ENCODE results near the gene GUK1.

The GUK1 gene

DNA sequence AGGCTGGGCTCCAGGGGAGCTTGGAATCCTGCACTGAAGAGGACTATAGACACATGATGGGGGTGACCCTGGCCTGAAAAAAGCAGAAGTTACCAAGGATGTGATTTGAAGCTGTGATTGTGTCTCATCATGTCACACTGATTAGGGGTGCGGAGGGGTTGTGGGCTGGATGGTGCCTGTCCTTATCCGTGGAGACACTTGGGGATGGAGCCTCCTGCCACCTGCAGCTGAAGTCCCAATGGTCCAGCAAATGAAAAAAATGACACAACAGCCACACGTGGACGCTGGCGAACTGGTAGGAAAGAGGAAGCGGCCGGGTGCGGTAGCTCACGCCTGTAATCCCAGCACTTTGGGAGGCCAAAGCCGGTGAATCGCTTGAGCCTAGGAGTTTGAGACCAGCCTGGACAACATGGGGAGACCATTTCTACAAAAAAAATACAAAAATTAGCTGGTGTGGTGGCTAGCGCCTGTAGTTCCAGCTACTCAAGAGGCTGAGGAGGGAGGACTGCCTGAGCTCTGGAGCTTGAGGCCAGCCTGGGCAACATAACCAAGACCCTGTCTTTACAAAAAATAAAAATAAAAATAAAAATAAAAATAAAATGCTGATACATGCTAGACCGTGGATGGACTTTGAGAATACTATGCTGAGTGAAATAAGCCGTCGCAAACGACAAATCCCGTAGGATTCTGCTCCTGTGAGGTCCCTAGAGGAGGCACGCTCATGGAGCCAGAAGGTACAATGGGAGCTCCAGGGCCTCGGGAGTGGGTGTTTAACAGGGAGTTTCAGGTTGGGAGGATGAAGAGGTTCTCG is 24.7 kb downstream of the GUK1 start:
- peak; percentile 44 for DNase-seq

DNA sequence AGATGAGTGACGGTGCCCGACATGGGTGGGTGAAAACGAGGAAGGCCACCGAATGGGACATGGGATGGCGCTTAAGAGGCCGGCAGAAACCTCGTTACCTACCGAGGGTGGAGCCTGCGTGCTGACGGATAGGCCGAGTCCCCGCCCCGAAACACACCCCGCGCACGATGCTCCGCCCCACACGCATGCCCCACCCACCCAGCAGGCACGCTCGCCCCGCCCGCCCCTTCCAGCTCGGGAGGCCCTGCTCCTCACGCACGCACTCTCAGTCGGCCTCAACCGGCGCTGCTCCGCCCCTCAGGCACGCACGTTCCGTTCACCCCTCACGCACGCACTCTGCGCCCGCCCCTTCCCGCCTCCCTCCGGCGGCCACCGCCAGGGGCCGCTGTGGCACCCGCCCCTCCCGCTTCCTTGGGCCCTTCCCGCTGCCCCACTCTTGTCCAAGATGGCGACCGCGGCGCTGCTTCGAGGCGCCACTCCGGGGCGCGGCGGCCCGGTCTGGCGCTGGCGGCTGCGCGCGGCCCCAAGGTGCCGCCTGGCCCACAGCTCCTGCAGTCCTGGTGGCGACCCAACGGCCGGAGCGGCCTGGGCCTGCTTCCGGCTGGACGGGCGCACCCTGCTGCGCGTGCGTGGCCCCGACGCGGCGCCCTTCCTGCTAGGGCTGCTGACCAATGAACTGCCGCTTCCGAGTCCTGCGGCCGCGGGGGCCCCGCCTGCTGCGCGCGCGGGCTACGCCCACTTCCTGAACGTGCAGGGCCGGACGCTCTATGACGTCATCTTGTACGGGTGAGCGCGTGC is 25.5 kb downstream of the GUK1 start, which contains the start of gene IBA57:
IBA57 (plus strand) TSS at position 433 of the 798 bp plus-strand sequence; CDS start at position 446, 13 bp downstream.
- DNase-seq = peak; percentile 98

GRCh38 chr1:228166170-228166936 is 26.3 kb downstream of the GUK1 start:
- DNase-seq = peak; percentile 83

- no peak for DNase-seq
Observed at GRCh38 chr1:228168563-228169270, 28.6 kb downstream of the GUK1 start.

DNA sequence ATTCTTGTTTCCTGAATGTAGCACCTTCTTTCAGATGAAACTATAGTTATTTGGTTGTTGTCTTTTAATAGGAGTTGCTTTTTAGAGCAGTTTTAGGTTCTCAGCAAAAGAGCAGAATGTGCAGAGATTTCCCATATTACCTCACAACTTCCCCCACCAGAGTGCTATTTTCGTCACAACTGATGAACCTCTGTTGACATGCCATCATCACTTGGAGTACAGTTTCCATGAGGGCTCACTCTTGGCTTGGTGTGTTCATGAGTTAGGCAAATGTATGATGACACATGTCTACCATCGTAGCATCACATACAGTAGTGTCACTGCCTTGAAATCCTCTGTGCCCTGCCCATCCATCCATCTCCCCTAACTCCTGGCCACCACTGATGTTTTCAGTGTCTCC is 29.3 kb downstream of the GUK1 start:
- no peak for DNase-seq

DNA sequence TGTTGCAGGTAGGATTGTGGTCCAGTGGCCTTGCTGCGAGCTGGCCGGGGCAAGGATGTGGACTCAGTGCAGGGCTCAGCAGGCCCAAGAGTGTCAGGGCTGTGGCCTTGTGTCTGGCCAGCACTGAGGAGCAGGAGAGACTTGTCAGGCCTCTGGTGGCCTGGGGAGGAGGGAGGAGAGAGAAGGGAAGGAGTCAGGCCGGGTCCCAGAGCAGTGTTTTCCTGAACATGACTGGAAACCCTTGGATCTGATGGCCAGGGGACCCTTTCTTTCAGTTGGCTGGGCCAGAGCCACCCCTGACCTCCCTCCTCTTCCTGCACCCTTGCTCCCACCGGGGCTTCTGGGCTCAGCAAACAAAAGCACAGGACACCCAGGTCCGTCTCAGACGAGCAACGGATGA is 30.6 kb downstream of the GUK1 start:
- no peak for DNase-seq

DNA sequence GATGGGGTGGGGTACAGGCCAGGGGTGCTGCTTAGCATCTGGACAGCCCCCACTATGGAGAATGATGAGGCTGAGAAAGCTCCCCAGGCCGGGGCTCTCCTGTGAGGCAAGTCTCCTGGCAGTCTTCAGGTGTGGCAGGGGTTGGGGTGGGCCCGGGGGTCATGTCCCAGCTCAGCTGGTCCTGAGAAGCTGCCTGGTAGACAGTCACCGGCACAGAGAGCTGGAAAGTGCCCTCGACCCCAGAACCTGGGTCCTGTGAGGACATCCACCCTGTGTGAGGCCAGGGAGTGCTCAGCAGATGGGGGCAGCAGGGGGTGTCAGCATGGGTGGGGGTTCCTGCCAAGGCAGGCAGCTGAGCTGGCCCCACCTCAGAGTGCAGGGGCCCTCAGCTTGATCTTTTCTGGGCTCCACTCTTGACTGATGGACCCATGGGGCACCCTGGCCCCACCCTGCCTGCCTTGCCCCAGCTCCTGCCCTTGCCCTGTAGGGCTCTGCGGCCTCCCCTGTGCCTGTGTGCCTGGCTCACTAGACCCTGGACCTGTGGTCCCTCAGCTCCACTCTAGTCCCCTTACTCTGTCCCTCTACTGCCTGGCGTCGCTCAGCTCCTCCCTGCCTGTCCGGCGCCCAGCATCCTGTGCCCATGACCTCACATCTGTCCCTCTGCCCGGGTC is 31.3 kb downstream of the GUK1 start:
- no peak for DNase-seq

DNA sequence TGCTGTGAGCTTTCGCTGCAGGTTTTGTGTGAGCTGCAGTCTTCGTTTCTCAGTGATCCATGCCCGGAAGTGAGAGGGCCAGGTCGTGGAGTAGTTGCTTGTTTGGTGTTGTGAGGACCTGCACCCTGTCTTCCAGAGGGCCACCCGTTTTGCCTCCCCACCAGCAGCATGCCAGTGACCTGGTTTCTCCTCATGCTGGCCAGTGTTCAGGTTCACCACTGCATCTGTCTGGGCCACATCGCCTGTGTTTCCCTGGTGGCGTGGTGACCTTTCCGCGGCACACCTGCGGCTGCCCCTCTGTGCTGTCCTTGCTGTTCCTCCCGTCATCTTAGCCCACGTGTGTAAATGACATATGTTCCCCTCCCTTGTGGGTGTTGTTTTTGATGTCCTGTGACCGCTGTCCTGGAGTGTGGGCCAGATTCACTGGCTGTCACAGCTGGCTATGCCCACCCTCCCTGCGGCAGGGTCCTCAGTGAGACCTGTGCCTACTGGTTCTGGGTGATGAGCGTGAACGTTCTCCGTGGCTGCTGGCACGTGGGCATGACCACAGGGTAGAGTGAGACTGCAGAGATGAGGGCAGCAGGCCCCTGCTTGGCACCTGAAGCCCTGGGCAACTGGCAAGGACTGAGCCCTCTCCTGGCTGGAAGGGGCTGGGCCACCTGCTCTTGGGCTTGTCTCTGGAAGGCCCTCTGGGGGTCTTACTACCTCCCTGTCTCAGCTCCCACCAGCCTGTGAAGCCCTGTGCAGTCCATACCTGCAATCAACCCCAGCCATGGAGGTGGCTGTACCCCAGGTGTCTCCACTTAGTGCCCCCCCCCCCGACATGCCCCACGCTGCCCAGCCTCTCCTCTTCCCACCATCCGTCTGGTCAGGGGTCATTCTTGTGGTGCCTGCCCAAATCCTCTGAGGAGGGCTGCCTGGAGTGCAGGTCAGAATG is 32.8 kb downstream of the GUK1 start:
- no peak for DNase-seq

- DNase-seq = peak; percentile 39
Observed at GRCh38 chr1:228173528-228174481, 33.7 kb downstream of the GUK1 start.

DNA sequence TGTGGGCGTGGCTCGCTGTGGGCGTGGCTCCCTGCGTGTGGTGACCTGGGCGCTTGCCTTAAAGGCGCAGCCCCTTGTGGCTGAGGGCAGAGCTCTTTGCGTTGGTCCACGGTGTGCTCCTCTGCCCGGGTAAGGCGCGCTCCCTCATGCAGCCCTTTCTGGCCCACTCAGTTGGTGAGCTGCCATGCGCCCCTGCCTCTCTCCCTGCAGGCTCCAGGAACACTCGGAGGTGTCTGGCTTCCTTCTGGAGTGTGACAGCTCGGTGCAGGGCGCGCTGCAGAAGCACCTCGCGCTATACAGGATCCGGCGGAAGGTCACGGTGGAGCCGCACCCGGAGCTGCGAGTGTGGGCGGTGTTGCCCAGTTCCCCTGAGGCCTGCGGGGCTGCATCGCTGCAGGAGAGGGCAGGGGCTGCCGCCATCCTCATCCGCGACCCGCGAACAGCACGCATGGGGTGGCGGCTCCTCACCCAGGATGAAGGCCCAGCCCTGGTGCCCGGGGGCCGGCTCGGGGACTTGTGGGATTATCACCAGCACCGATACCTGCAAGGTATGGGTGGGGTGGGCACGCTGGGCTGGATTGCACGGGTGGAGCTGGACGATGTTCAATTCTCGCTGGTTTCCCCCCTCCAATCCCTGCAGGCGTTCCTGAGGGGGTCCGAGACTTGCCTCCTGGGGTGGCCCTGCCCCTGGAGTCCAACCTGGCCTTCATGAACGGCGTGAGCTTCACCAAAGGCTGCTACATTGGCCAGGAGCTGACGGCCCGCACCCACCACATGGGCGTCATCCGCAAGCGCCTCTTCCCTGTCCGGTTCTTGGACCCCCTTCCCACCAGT is 34.6 kb downstream of the GUK1 start:
- DNase-seq = peak; percentile 64

- DNase-seq = no peak
Observed at GRCh38 chr1:228175316-228176023, 35.4 kb downstream of the GUK1 start.

- no peak for DNase-seq
Observed at GRCh38 chr1:228176024-228176395, 35.9 kb downstream of the GUK1 start.

- no peak for DNase-seq
Observed at GRCh38 chr1:228176461-228177182, 36.5 kb downstream of the GUK1 start.

DNA sequence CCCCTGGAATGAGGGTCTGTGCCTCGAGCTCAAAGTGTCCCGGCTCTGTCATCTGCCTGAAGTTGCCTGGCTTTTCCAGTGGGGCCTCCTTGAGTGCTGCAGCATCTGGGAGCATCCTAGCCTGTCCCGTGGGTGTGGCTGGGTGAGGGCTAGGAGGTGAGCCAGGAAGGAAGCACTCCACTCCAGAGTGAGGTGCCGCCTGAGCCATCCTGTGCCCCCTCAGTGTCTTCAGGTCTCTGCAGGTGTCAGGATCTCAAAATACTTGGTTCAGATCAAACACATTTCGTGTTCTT is 37.0 kb downstream of the GUK1 start:
- DNase-seq = no peak

- no peak for DNase-seq
Observed at GRCh38 chr1:228177721-228178710, 37.9 kb downstream of the GUK1 start.

Measured in hematopoietic multipotent progenitor cell treated with erythropoietin and hydrocortisone succinate and interleukin-3 and kit ligand, for 6 days (in vitro differentiated cells).